ENCODE results near the gene IGF2BP2.

The IGF2BP2 gene

GRCh38 chr3:185629554-185630181 lies 195.2 kb downstream of the IGF2BP2 start:
- H3K4me3 ChIP-seq (ENCODE audit: control insufficient read depth, low read depth, low read length) = no peak overlapping the region
- no peak for DNase-seq (ENCODE audit: low read depth)
- no peak for TF ChIP-seq CTCF (IDR thresholded peaks at IDR 0.05; ENCODE audit: control insufficient read depth, insufficient read depth, low read depth, low read length, missing control alignments)

- no peak for DNase-seq (ENCODE audit: low read depth)
- no peak for TF ChIP-seq CTCF (IDR thresholded peaks at IDR 0.05; ENCODE audit: control insufficient read depth, insufficient read depth, low read depth, low read length, missing control alignments)
- no peak overlapping the region for H3K4me3 ChIP-seq (ENCODE audit: control insufficient read depth, low read depth, low read length)
These were observed 199.1 kb downstream of the IGF2BP2 start for GRCh38 chr3:185625784-185626183.

GRCh38 chr3:185623939-185624665 lies 200.7 kb downstream of the IGF2BP2 start:
- H3K4me3 ChIP-seq (ENCODE audit: control insufficient read depth, low read depth, low read length) = no peak overlapping the region
- TF ChIP-seq CTCF (IDR thresholded peaks at IDR 0.05; ENCODE audit: control insufficient read depth, insufficient read depth, low read depth, low read length, missing control alignments) = no peak
- no peak for DNase-seq (ENCODE audit: low read depth)

- TF ChIP-seq CTCF (IDR thresholded peaks at IDR 0.05; ENCODE audit: control insufficient read depth, insufficient read depth, low read depth, low read length, missing control alignments) = no peak
- no peak overlapping the region for H3K4me3 ChIP-seq (ENCODE audit: control insufficient read depth, low read depth, low read length)
- no peak for DNase-seq (ENCODE audit: low read depth)
These were observed 211.8 kb downstream of the IGF2BP2 start for GRCh38 chr3:185613016-185613415.

GRCh38 chr3:185606196-185606595 lies 218.6 kb downstream of the IGF2BP2 start:
- DNase-seq (ENCODE audit: low read depth) = no peak
- no peak overlapping the region for H3K4me3 ChIP-seq (ENCODE audit: control insufficient read depth, low read depth, low read length)
- no peak for TF ChIP-seq CTCF (IDR thresholded peaks at IDR 0.05; ENCODE audit: control insufficient read depth, insufficient read depth, low read depth, low read length, missing control alignments)

- H3K4me3 ChIP-seq (ENCODE audit: control insufficient read depth, low read depth, low read length) = no peak overlapping the region
- TF ChIP-seq CTCF (IDR thresholded peaks at IDR 0.05; ENCODE audit: control insufficient read depth, insufficient read depth, low read depth, low read length, missing control alignments) = no peak
- DNase-seq (ENCODE audit: low read depth) = no peak
These were observed 219.3 kb downstream of the IGF2BP2 start for GRCh38 chr3:185605566-185605965.

Data from AG09309 (cell line).